ENCODE measurements around the gene ANKRD6. TPM values are rescaled to one million over a fixed set of nuclear protein-coding genes. Genes with fewer than 3 reads are reported as not detected.

The ANKRD6 gene
- total RNA-seq, 1 donor from 2014 or later, result 4.9 TPM

DNA sequence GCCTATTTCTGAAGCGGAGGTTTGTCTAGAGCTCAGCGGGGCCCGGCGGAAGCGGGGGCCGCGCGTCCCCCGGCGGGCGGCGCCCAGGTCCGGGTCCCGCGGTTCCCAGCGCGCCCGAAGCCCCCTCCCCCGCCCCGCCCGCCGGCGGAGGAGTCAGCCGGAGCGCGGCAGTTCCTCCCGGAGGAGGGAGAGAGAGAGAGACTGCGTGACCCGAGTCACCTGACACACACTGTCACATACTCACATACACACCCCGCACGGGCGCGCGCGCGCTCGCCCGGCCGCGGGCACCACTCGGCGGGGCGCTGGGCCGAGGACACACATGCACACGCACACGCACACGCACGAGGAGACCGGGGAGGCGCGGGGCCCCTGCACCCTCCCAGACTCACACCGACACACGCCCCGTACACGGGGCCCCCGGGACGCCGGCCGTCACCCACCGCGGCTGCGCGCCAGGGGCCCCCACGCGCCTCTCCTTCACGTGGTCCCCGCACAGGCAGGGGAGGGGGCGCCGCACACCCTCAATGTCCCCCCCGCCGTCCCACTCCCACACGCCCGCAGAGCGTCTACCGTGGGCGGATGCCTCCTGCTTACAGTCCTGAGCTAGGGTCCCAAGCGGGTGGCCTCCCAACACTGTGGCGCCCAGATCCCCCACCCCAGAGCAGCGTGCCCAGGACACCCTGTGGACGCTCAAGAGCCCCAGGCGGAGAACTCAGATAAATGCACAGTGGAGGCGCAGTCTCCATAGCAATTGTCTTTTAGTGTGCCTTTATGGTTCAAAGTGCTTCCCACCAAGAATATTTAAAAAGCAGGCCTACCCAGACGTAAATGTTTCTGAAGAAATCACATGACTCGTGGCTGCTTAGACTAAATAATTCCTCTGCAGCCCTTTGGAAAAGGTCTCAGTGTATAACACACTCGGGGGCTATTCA is 20.6 kb upstream of the ANKRD6 start, which contains the start of gene RRAGD:
RRAGD (minus strand) TSS at position 203 of the 935 bp plus-strand sequence. CDS start 280 bp downstream, outside the sequence.
- peak in 1 of 2 donors; percentile 26 for DNase-seq (ENCODE audit: low read depth in 2 of 2)

DNA sequence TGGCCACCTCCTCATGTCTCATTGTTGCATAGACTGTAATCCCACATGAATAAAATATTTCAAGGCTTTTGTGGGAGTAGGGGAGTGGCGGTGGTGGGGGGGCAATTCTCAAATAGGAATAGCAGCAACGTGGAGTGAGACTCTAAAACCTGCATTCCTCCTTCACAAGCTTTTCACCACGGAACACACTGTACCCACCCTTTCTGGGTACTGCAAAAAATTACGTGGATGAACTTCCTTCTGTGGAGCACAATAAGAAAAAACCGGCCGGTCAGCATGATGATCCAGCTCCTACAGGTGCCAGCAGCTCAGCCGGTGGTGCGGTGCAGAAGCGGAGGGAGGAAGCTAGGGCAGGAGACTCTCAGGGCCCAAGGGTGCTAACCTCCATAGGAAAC is 19.9 kb upstream of the ANKRD6 start:
- no peak for DNase-seq (ENCODE audit: low read depth in 2 of 2)

GRCh38 chr6:89414215-89414614 is 18.7 kb upstream of the ANKRD6 start:
- no peak for DNase-seq (ENCODE audit: low read depth in 2 of 2)

DNA sequence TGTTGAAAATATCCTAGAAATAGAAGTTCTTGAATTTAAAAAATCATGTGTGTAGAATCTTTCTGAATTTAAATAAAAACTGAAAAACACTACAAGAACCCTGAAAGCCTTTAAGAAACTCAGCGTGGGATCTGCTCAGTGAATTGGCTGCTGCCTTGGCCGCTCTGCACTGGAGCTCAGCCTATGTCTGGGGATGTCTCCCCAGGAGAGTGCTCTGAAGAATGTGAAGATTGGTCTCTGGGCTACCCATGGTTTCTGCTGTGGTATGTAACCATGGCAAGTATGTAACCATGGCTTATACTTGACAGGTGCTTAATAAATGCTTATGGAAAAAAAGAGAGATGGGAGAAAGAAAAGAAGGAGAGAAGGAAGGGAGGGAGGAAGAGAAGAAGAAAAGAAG is 17.8 kb upstream of the ANKRD6 start:
- no peak for DNase-seq (ENCODE audit: low read depth in 2 of 2)

DNA sequence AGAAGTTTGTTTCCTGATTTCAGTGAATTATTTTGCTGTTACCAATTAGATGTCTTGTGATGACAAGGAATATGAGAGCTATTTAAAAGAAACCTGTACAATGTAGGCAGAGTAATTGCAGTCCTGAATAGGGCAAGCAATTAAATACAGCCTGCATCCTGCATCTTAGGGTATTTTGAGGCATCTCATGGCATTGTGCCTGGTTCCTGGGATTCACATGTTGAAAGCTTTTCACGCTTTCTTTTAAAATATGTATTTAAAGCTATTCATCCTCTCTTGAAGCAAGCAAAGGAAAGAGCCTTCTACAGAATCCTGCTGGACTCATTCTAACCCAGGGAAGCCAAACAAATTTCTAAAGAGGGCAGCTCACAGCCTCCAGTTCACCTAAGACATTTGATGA is 16.2 kb upstream of the ANKRD6 start:
- DNase-seq (ENCODE audit: low read depth in 2 of 2), result no peak

DNA sequence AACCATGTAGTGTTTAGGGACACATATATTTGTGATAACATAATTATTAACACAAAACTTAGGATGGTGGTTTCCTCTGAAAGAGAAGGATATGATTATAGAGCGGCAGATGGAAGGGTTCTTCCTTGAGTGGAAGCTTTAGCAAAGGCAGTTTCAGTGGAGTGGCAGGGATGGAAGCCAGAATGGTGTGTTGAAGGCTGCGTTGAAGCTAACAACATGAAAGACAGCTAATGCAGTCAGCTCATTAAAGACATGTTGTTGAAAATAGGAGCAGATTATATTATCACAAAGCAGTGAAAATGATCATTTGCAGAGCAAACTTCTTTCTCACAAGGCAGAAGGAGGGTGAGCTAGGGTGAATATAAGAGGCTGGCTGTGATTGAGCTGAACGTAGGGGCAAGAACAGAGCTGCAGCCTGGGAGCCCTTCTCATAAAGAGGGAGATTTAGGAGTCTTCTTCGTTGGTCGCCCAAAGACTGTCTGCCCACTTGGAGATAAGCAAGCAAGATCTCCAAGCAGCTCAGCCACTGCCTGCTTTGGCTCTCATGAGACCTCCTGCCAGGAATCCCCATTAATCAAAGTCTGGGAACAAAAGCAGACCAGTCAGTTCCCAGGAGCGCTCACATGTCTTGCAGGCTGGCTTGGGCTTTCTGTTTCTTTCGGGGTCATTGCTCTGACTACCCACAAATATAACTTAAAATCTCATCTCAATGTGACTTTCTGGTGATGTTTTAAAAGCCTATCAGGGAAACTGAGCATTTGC is 2.6 kb upstream of the ANKRD6 start:
- DNase-seq (ENCODE audit: low read depth in 2 of 2), result no peak

DNA sequence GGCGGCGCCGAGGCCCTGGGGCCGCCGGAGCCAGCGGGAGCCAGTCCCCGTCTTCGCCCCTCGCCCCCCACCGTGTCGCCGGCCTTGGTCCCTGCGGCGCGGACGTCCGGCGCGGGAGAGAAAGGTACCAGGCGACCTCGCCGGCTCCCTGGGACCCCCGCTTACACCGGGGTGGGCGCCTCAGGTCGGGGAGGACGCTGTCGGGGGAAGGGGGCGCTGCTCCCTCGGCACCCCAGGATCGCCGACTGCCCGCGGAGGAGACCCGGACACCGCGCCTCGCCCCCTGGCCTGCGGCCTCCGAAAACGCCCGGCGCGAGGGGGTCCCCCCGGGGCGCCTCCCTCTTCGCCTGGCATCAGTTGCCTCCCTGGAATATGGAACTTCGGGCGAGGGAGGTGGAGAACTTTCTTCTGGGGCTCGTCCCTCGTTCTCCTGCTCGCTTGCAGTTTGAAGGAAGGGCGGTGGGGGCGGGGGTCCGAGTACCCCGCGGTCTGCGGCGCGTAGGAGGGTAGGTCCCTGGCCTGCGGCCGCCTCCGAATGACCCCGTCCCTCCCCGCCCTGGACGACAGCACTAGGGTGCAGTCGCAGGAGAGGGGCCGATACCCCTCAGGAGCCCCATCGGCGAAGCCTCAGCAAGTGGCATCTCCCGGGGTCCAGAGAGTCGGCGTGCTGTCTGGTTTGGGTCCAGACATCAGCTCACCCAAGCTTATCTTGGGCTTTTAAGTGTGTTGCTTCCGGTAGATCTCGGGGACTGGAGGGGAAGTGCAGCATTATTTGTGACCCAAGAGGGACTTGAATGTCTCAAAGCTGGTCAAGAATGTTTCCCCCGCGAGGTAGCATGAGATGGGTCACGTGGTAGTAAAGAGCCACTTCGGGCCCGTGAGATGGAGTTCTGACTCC is 549 bp downstream of the ANKRD6 start:
- DNase-seq (ENCODE audit: low read depth in 2 of 2), result no peak

DNA sequence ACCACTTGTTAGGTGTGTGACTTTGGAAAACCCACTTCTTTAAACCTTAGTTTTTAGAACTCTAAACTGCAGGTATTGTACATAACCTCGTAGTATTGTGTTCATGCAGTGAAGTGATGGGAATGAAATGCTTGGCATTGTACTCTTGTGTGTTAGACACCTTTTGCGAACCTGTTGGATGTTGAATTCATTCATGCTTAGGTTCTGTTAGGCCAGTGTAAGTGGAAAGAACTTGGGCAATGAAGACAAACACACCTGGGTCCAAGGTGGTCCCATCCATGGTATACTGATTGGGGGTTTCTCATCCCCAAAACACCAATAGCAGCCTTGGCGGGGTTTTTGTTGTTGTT is 1.2 kb downstream of the ANKRD6 start:
- no peak for DNase-seq (ENCODE audit: low read depth in 2 of 2)

DNA sequence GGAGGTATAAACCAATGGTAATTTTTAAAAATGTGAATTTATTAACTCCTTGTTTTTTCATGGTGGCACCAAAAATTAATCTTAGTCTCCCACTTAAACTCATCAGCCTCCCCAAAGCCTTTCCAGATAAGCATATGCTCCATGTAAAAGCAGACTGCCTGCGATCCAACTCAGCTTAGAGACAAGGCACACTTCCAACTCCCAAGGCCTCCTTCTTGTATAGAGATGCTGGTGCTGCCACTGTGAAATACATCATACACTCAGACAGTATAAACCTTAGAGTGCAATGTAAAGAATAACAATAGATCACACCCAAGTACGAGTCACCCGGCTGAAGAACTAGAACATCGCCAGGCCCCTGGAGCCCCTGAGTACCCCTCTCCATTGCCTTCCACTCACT is 2.0 kb downstream of the ANKRD6 start:
- no peak for DNase-seq (ENCODE audit: low read depth in 2 of 2)

DNA sequence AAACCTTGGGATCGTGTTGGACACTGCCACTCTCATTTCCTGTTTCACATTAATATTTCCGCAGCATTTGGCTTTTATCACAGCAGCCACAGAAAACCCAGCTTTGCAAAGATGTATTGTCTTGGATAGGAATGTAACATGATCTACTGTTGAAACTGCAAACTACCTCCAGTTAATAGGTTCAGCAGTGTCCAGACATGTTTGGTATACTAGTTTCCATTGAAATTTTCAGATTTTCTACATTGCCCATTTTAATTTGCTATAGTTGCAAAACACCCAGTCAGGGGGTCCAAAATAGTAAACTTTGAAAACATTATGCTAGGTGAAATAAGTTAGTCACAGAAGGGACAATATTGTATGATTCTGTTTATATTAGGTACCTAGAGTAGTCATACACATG is 3.3 kb downstream of the ANKRD6 start:
- peak; percentile 26 to 34 for DNase-seq (ENCODE audit: low read depth in 2 of 2)

DNA sequence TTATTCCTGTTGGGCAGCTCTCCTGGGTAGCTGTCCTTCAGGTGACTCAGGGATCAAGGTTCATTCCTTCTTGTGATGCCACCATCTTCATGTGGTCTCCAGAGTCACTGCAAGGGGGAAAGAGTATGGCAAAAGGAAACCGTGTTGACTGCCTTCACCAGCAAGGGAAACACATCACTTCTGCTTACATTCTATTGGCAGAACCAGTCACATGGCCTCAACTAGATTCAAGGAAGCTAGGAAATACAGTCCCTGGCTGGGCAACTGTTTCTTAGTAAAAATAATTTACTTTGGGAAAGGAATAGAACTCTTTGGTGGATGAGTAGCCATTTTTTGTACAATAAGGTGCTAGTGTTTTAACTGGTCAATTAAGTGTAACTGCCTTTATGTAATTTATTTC is 5.3 kb downstream of the ANKRD6 start:
- DNase-seq (ENCODE audit: low read depth in 2 of 2), result no peak

- no peak for DNase-seq (ENCODE audit: low read depth in 2 of 2)
Measured at GRCh38 chr6:89439014-89439413, 6.1 kb downstream of the ANKRD6 start.

DNA sequence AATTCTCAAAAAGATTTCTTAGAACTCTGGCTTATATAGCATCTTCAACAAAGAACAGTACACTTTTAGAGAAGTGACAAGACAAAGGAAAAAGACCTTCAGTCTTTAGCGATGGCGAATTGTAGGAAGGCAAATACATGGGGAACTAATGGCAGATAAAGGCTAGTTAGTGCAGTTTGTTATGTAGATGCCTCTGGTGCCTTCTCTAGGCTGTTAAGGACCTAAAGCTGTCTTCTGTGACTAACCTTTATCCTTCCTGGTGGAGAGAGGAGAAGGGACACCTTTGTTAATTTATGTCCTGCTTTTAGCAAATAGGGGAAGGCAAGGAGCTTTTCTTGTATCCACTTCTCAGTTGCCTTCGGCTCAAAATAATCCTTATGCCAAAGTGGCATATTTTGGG is 7.2 kb downstream of the ANKRD6 start:
- no peak for DNase-seq (ENCODE audit: low read depth in 2 of 2)

DNA sequence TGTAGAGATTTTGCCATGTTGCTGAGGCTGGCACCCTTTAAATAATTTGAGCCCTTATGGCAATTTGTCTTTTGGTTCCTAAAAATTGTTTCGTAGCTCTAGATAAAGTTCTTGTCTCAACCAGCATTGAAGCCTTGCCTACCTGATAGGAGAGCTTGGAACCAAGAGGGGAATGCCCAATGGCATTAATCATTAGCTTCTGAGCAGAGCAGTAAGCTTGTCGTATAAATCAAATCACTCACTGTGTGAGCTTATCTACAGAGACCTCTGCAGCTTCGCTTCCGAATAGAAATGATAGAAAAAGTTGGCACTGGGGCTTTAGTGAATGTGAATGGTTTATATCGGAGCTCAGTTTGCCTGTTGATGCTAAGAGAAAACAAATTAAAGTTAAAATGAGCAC is 10.7 kb downstream of the ANKRD6 start:
- DNase-seq (ENCODE audit: low read depth in 2 of 2), result no peak

GRCh38 chr6:89449193-89449592 is 16.2 kb downstream of the ANKRD6 start:
- no peak for DNase-seq (ENCODE audit: low read depth in 2 of 2)

DNA sequence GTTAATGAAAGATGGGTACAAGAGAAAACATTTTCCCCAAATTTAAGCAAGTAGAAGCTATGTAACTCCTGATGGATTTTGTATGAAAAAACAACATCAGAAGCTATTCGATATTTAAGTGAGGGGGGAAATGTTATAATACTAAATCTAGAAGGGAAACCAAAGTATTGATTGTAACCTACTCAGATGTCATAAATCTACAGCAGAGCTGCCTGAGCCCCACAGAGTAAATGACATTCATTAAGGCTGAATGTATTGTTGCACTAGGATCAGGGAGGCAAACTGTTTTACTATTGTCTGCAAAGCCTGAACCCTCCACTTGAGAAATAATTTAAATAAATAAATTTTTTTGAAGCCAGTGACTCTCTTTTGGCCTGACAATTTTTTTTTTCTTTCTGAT is 19.3 kb downstream of the ANKRD6 start:
- DNase-seq (ENCODE audit: low read depth in 2 of 2), result no peak

GRCh38 chr6:89454300-89454699 is 21.3 kb downstream of the ANKRD6 start:
- no peak for DNase-seq (ENCODE audit: low read depth in 2 of 2)

DNA sequence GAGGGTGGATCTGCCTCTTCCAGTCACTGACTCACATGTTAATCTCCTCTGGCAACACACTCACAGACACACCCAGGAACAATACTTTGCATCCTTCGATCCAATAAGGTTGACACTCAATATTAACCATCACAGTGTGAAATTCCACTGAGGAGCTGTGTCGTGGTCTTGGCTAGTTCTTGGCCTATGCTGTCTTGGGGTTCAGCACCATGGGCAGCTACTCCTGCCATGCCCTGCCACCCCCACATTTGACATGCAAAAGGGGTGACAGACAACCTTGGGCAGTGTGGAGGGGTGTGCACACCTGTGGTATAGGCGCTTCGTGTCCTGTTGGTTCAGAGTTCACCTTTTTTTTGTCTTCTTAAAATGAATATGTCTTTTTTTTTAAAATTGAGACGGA is 25.8 kb downstream of the ANKRD6 start:
- DNase-seq (ENCODE audit: low read depth in 2 of 2), result no peak

DNA sequence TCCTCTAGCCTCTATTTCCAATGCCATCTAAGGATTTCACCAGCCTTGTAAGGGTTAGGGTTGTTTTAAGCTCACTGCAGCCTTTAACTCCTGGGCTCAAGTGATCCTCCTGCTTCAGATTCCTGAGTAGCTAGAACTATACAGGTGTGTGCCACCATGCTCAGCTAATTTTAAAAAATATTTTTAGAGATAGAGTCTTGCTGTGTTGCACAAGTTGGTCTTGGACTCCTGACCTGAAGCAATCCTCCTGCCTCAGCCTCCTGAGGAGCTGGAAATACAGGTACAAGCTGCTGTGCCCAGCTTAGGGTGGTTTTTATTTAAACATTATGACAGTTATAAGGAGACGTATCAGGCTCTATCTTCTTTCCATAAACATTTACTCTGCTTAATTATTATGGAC is 26.5 kb downstream of the ANKRD6 start:
- no peak for DNase-seq (ENCODE audit: low read depth in 2 of 2)

GRCh38 chr6:89460713-89461112 is 27.8 kb downstream of the ANKRD6 start:
- no peak for DNase-seq (ENCODE audit: low read depth in 2 of 2)

DNA sequence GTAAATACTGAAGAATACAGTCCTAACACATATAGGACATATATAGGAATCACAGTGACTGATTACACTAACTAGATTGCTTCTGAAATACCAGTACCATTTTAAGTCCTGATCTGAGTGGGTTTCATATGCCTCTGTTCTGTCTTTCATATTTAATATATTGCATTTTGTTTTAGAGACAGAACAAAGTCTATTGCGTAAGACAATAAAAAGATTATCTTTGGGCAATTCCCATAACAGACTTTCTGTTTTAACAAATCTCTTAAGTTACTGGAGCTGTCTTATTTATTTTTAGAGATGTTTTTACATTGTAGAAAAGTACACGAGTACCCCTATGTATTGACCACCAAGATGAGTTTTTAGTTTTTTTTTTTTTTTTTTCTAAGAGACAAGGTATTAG is 29.6 kb downstream of the ANKRD6 start:
- no peak for DNase-seq (ENCODE audit: low read depth in 2 of 2)

GRCh38 chr6:89464295-89464694 is 31.3 kb downstream of the ANKRD6 start:
- DNase-seq (ENCODE audit: low read depth in 2 of 2), result no peak
